HG03521 (cell line): ENCODE results near the gene OR1J4.

Source experiments
- ATAC-seq: cut with Tn5 transposase; IDR thresholded peaks from one replicate; pipeline ENCODE4 v1.9.1; 2021; ENCODE audit warnings: mild to moderate bottlenecking, moderate library complexity; ENCODE audit not compliant: unreplicated experiment

The OR1J4 gene

GRCh38 chr9:122567901-122568300 lies 49.0 kb downstream of the OR1J4 start:
- no peak for ATAC-seq
